SK-N-MC (cell line): ENCODE measurements around the gene IL5.

ENCODE experiments used
- EZH2 ChIP-seq: fragments of 200-600 bp; sonication (generic); IDR thresholded peaks from one replicate; pipeline ENCODE4 v1.6.1; 2017; ENCODE audit warnings: antibody characterized with exemption
- POLR2AphosphoS5 ChIP-seq: IDR thresholded peaks from 2 replicates; pipeline ENCODE4 v1.6.1; 2012; ENCODE audit warnings: mild to moderate bottlenecking, low read depth, low read length, borderline replicate concordance

GRCh38 chr5:132526974-132527564, 16.3 kb downstream of the IL5 start:
- TF ChIP-seq EZH2 (no peak), POLR2AphosphoS5 (no peak)
